ENCODE results near the gene EDIL3.

DNA sequence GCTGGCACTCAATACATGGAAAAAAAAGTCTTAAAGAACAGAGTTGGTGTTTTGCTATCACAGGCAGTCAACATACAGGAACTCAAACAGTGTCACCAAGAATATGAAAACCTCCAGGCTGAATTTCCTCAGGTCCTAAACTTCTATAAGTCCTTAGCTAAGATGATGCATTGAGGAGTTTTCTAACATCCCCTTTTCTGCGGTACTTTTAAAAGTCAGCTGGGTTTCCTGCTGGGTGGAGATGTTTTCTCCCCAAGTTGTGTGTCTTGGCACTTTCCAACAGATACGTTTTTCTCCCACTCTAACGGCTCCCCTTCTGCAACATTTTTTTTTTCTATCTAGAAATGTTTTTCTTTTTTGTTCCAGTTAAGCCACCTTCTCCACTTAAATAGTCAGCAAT, 419.2 kb downstream of the EDIL3 start:
- TF ChIP-seq POLR2AphosphoS5 (IDR thresholded peaks at IDR 0.05) (no peak), CTCF (IDR thresholded peaks at IDR 0.05) (no peak), EP300 (IDR thresholded peaks at IDR 0.05) (no peak)

Data from sigmoid colon (tissue), 4 donors.